ENCODE measurements around the gene NPC1.

Gene NPC1

GRCh38 chr18:23548275-23548674 lies 38.0 kb downstream of the NPC1 start:
- no peak for DNase-seq (ENCODE audit: low spot score)

- no peak for DNase-seq (ENCODE audit: low spot score)
Measured at GRCh38 chr18:23547846-23548245, 38.5 kb downstream of the NPC1 start.

- DNase-seq (ENCODE audit: low spot score): no peak
Measured at GRCh38 chr18:23547306-23547705, 39.0 kb downstream of the NPC1 start.

GRCh38 chr18:23545247-23545789 lies 41.0 kb downstream of the NPC1 start:
- no peak for DNase-seq (ENCODE audit: low spot score)

- no peak for DNase-seq (ENCODE audit: low spot score)
Measured at GRCh38 chr18:23542461-23542860, 43.8 kb downstream of the NPC1 start.

- peak; percentile 7 for DNase-seq (ENCODE audit: low spot score)
Measured at GRCh38 chr18:23541349-23542093, 44.8 kb downstream of the NPC1 start.

- DNase-seq (ENCODE audit: low spot score): peak; percentile 54
Measured at GRCh38 chr18:23540867-23541266, 45.4 kb downstream of the NPC1 start.

GRCh38 chr18:23539911-23540525 lies 46.3 kb downstream of the NPC1 start:
- DNase-seq (ENCODE audit: low spot score): no peak

- DNase-seq (ENCODE audit: low spot score): no peak
Measured at GRCh38 chr18:23539296-23539695, 47.0 kb downstream of the NPC1 start.

GRCh38 chr18:23538870-23539269 lies 47.4 kb downstream of the NPC1 start:
- no peak for DNase-seq (ENCODE audit: low spot score)

- no peak for DNase-seq (ENCODE audit: low spot score)
Measured at GRCh38 chr18:23538001-23538400, 48.3 kb downstream of the NPC1 start.

- DNase-seq (ENCODE audit: low spot score): no peak
Measured at GRCh38 chr18:23537274-23537673, 49.0 kb downstream of the NPC1 start.

GRCh38 chr18:23536204-23536603 lies 50.1 kb downstream of the NPC1 start:
- DNase-seq (ENCODE audit: low spot score): no peak

GRCh38 chr18:23534276-23534675 lies 52.0 kb downstream of the NPC1 start:
- no peak for DNase-seq (ENCODE audit: low spot score)

GRCh38 chr18:23532848-23533247 lies 53.5 kb downstream of the NPC1 start:
- DNase-seq (ENCODE audit: low spot score): no peak

- no peak for DNase-seq (ENCODE audit: low spot score)
Measured at GRCh38 chr18:23531912-23532311, 54.4 kb downstream of the NPC1 start.

- DNase-seq (ENCODE audit: low spot score): no peak
Measured at GRCh38 chr18:23530195-23530594, 56.1 kb downstream of the NPC1 start.

GRCh38 chr18:23529604-23530003 lies 56.7 kb downstream of the NPC1 start:
- DNase-seq (ENCODE audit: low spot score): no peak

GRCh38 chr18:23528580-23529472 lies 57.5 kb downstream of the NPC1 start:
- DNase-seq (ENCODE audit: low spot score): no peak

- no peak for DNase-seq (ENCODE audit: low spot score)
Measured at GRCh38 chr18:23526501-23527063, 59.7 kb downstream of the NPC1 start.

GRCh38 chr18:23524213-23524707 lies 62.0 kb downstream of the NPC1 start:
- DNase-seq (ENCODE audit: low spot score): no peak
